Chondrocyte (in vitro differentiated cells): Measurements from ENCODE around the gene GUCY1B1. TPM values are rescaled to one million over a fixed set of nuclear protein-coding genes. Genes with fewer than 3 reads are reported as not detected.
A peak's percentile ranks its signal among the peaks of the same experiment; 100 is the strongest.

Experiments used
- DNase-seq: peaks from one replicate; pipeline ENCODE4 v3.0.0; 2021; ENCODE audit warnings: mixed read lengths, low spot score
- H3K27ac Mint-ChIP-seq: one replicate; pipeline ENCODE4 v1.8.0; 2021; ENCODE audit warnings: mild to moderate bottlenecking, moderate library complexity, mixed read lengths; ENCODE audit not compliant: unreplicated experiment
- H3K27me3 Mint-ChIP-seq: 2 replicates; pipeline ENCODE4 v1.8.0; 2021; ENCODE audit warnings: low read depth, mixed read lengths
- H3K36me3 Mint-ChIP-seq: 2 replicates; pipeline ENCODE4 v1.8.0; 2021; ENCODE audit warnings: low read depth, mixed read lengths
- H3K4me1 Mint-ChIP-seq: 2 replicates; pipeline ENCODE4 v1.8.0; 2021; ENCODE audit warnings: low read depth, mild to moderate bottlenecking, mixed read lengths
- H3K4me3 Mint-ChIP-seq: one replicate; pipeline ENCODE4 v1.8.0; 2021; ENCODE audit warnings: mild to moderate bottlenecking, moderate library complexity, mixed read lengths; ENCODE audit not compliant: unreplicated experiment
- H3K9me3 Mint-ChIP-seq: 2 replicates; pipeline ENCODE4 v1.8.0; 2021; ENCODE audit warnings: low read depth, mixed read lengths
- total RNA-seq: library from RNA; stranded (reverse); gene quantifications from 3 replicates; pipeline ENCODE4 v1.2.1, GENCODE V29; 2021
- TF ChIP-seq, protein P1 (sequence below): fragments of 200-600 bp; sonication (generic); IDR thresholded peaks from 2 replicates; pipeline ENCODE4 v1.5.0; 2021; ENCODE audit warnings: antibody characterized with exemption, mild to moderate bottlenecking, moderate library complexity

GUCY1B1 gene
- total RNA-seq, 1 donor from 2014 or later = 20.5 TPM

DNA sequence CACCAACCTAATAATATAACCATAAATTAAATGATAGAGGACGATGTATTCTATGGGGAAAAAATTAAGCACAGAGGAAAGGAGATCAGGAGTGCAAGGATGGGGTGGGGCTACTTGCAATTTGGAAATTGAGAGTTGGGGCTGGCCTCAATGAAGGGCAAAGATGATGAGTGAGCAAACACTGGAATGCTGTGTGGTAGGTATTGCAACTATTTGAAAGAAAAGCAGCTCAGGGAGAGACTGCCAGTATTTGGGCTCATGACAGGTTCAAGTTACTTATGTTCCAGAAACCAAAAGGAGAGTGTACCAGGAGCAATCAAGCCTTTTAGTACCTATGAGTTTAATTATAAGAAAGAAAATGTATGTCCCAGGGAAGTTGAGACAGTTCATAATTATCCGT lies 59.8 kb downstream of the GUCY1B1 start:
- no peaks in the 10 kb centered on the region for H3K9me3 Mint-ChIP-seq
- no peak overlapping the region for H3K4me3 Mint-ChIP-seq
- TF ChIP-seq, protein P1, sequence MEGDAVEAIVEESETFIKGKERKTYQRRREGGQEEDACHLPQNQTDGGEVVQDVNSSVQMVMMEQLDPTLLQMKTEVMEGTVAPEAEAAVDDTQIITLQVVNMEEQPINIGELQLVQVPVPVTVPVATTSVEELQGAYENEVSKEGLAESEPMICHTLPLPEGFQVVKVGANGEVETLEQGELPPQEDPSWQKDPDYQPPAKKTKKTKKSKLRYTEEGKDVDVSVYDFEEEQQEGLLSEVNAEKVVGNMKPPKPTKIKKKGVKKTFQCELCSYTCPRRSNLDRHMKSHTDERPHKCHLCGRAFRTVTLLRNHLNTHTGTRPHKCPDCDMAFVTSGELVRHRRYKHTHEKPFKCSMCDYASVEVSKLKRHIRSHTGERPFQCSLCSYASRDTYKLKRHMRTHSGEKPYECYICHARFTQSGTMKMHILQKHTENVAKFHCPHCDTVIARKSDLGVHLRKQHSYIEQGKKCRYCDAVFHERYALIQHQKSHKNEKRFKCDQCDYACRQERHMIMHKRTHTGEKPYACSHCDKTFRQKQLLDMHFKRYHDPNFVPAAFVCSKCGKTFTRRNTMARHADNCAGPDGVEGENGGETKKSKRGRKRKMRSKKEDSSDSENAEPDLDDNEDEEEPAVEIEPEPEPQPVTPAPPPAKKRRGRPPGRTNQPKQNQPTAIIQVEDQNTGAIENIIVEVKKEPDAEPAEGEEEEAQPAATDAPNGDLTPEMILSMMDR = no peak
- H3K27ac Mint-ChIP-seq = peak overlapping the region; percentile 42
- DNase-seq = no peak
- no peaks in the 10 kb centered on the region for H3K36me3 Mint-ChIP-seq
- peaks cover 20% of the 10 kb centered on the region for H3K4me1 Mint-ChIP-seq
- H3K27me3 Mint-ChIP-seq = no peaks in the 10 kb centered on the region

DNA sequence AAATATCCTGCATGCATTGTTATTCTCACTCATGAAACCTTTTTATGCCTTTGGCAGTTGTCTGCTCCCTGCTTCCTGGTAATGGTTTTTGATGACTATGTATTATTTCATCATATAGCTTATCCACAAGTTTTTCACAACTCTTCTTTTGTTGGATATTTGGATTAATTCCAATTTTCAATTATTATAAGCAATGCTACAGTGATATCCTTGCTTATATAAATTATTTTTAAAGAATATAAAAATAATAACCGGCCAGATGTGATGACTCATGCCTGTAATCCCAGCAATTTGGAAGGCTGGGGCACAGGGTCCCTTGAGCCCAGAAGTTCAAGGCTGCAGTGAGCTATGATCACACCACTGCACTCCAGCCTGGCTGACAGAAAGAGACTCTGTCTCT lies 60.2 kb downstream of the GUCY1B1 start:
- Mint-ChIP-seq H3K27me3 (no peaks in the 10 kb centered on the region), H3K4me1 (peaks cover 20% of the 10 kb centered on the region), H3K36me3 (no peaks in the 10 kb centered on the region), H3K4me3 (no peak overlapping the region), H3K27ac (peak overlapping the region; percentile 60), H3K9me3 (no peaks in the 10 kb centered on the region)
- no peak for DNase-seq
- TF ChIP-seq, protein P1 = no peak

DNA sequence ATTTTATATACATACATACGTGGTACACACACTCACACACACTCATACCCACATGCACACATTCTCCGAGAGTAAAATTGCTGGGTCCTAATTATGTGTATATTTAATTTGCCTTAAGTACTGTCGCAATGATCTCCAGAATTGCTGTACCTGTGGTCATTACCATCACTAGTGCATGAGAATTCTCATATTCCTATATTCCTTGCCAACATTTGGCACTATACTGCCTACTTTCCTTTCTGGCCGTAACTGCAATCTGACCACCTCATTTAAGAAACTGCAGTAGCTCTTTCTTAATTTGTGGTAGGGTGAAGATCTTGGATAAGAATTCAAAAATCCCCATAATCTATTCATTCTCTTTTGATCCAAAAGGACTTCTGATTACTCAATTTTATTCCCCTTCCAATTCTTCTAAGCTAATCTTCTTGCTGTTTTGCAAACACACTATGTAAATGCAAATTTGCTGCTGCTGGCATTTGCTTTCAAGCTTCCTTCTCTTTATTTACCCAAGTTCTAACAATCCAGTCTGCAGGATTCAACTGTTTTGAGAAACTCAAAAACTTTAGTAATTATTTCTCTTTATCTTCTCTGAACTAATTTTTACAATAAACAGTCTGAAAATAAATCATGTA lies 62.2 kb downstream of the GUCY1B1 start:
- no peak for DNase-seq
- H3K9me3 Mint-ChIP-seq = no peaks in the 10 kb centered on the region
- no peak overlapping the region for H3K27ac Mint-ChIP-seq
- H3K36me3 Mint-ChIP-seq = no peaks in the 10 kb centered on the region
- no peaks in the 10 kb centered on the region for H3K27me3 Mint-ChIP-seq
- H3K4me3 Mint-ChIP-seq = no peak overlapping the region
- TF ChIP-seq, protein P1 = no peak
- H3K4me1 Mint-ChIP-seq = peaks cover 20% of the 10 kb centered on the region

DNA sequence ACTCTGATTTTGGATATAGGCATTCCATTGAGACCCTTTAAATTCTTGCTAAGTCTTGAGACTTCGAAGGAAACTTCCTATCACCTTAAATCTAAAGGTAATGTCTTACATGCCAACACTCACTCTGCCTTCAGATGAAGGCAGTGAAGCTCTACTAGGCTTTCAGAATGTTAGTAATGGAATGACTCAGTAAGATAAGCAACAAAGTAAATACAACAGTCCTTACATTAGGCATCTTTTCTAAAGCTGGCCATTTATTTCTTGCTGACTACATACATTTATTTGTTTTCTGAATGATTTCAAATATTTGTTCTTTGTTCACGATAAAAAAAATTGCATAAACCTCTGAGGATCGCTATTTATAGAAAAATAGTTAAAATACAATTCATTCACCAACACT lies 63.8 kb downstream of the GUCY1B1 start:
- no peaks in the 10 kb centered on the region for H3K9me3 Mint-ChIP-seq
- H3K4me1 Mint-ChIP-seq = peaks cover 20% of the 10 kb centered on the region
- H3K27ac Mint-ChIP-seq = no peak overlapping the region
- H3K4me3 Mint-ChIP-seq = no peak overlapping the region
- DNase-seq = no peak
- peaks cover 1% of the 10 kb centered on the region for H3K27me3 Mint-ChIP-seq
- peaks cover 1% of the 10 kb centered on the region for H3K36me3 Mint-ChIP-seq
- TF ChIP-seq, protein P1 = no peak

DNA sequence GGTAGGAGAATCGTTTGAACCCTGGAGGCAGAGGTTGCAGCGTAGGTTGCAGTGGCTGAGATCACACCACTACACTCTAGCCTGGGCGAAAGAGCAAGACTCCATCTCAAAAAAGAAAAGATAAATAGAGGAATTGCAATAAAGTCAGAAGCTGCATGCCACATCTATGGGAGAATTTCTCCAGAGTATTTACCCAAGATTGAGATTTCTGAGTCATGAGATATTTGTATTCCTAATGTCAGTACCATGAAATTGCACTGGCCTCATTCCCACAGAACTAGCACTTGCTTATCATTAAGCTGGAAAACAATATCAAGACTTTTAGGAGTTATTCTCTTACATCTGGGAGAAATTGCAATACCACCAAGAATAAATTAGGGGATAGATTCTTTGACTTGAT lies 69.8 kb downstream of the GUCY1B1 start:
- H3K27ac Mint-ChIP-seq = peak overlapping the region; percentile 53
- H3K27me3 Mint-ChIP-seq = peaks cover 1% of the 10 kb centered on the region
- no peak for DNase-seq
- TF ChIP-seq, protein P1 = no peak
- peaks cover 1% of the 10 kb centered on the region for H3K36me3 Mint-ChIP-seq
- no peaks in the 10 kb centered on the region for H3K9me3 Mint-ChIP-seq
- no peak overlapping the region for H3K4me3 Mint-ChIP-seq
- H3K4me1 Mint-ChIP-seq = peaks cover 13% of the 10 kb centered on the region
